ENCODE results near the gene SLC1A4.

SLC1A4 gene

GRCh38 chr2:65022189-65022588 is 33.0 kb downstream of the SLC1A4 start:
- no peak for TF ChIP-seq CTCF (IDR thresholded peaks at IDR 0.05; ENCODE audit: insufficient read depth, low read length)
- TF ChIP-seq GABPA (IDR thresholded peaks at IDR 0.05; ENCODE audit: low read depth) = no peak
- no peak for TF ChIP-seq REST (IDR thresholded peaks at IDR 0.05; ENCODE audit: insufficient replicate concordance, low read depth)
- TF ChIP-seq POLR2AphosphoS5 (IDR thresholded peaks at IDR 0.05; ENCODE audit: low read depth) = no peak
- TF ChIP-seq SPI1 (IDR thresholded peaks at IDR 0.05; ENCODE audit: borderline replicate concordance, low read depth) = no peak
- DNase-seq (ENCODE audit: low read depth in 1 of 2, low spot score in 1 of 2) = no peak
- Histone ChIP-seq H3K27me3 (ENCODE audit: insufficient read depth, poor library complexity, severe bottlenecking) (no peaks in the 10 kb centered on the region), H3K27ac (replicated peaks) (no peak overlapping the region), H3K4me3 (replicated peaks; ENCODE audit: insufficient read depth, low read length) (no peak overlapping the region)

GRCh38 chr2:65023742-65024141 is 34.5 kb downstream of the SLC1A4 start:
- TF ChIP-seq REST (IDR thresholded peaks at IDR 0.05; ENCODE audit: insufficient replicate concordance, low read depth) (no peak), POLR2AphosphoS5 (IDR thresholded peaks at IDR 0.05; ENCODE audit: low read depth) (no peak), SPI1 (IDR thresholded peaks at IDR 0.05; ENCODE audit: borderline replicate concordance, low read depth) (no peak), GABPA (IDR thresholded peaks at IDR 0.05; ENCODE audit: low read depth) (no peak), CTCF (IDR thresholded peaks at IDR 0.05; ENCODE audit: insufficient read depth, low read length) (no peak)

GRCh38 chr2:65024149-65024829 is 35.1 kb downstream of the SLC1A4 start:
- TF ChIP-seq POLR2AphosphoS5 (IDR thresholded peaks at IDR 0.05; ENCODE audit: low read depth) (no peak), CTCF (IDR thresholded peaks at IDR 0.05; ENCODE audit: insufficient read depth, low read length) (no peak), GABPA (IDR thresholded peaks at IDR 0.05; ENCODE audit: low read depth) (no peak), SPI1 (IDR thresholded peaks at IDR 0.05; ENCODE audit: borderline replicate concordance, low read depth) (no peak), REST (IDR thresholded peaks at IDR 0.05; ENCODE audit: insufficient replicate concordance, low read depth) (no peak)
- DNase-seq (ENCODE audit: low read depth in 1 of 2, low spot score in 1 of 2) = no peak
- H3K27ac ChIP-seq (replicated peaks) = no peak overlapping the region
- no peaks in the 10 kb centered on the region for H3K27me3 ChIP-seq (ENCODE audit: insufficient read depth, poor library complexity, severe bottlenecking)
- H3K4me3 ChIP-seq (replicated peaks; ENCODE audit: insufficient read depth, low read length) = no peak overlapping the region

More at GRCh38 chr2:65023742-65024141, 34.5 kb downstream of the SLC1A4 start:
- Histone ChIP-seq H3K4me3 (replicated peaks; ENCODE audit: insufficient read depth, low read length) (no peak overlapping the region), H3K27me3 (ENCODE audit: insufficient read depth, poor library complexity, severe bottlenecking) (no peaks in the 10 kb centered on the region), H3K27ac (replicated peaks) (no peak overlapping the region)
- no peak for DNase-seq (ENCODE audit: low read depth in 1 of 2, low spot score in 1 of 2)
